ENCODE data around the gene APBB2.

DNA sequence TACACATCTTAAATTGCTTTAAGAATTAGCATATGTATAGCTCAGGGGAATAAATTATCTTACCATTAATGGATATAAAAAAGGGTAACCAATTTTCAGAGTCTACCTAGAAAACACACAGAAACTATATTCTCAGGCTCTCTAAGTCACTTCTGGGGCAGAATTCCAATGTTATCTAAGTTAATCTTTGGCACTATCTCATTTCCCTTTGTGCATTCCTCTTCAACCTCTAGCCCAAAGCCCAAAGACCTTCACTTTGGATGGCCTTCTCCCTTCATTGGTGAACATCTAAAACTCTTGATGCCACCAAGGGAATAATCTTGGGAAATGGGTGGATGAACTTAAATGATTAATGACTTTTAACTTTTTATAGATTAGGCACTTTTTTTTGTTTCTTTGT lies 108.3 kb downstream of the APBB2 start:
- TF ChIP-seq, protein P1, sequence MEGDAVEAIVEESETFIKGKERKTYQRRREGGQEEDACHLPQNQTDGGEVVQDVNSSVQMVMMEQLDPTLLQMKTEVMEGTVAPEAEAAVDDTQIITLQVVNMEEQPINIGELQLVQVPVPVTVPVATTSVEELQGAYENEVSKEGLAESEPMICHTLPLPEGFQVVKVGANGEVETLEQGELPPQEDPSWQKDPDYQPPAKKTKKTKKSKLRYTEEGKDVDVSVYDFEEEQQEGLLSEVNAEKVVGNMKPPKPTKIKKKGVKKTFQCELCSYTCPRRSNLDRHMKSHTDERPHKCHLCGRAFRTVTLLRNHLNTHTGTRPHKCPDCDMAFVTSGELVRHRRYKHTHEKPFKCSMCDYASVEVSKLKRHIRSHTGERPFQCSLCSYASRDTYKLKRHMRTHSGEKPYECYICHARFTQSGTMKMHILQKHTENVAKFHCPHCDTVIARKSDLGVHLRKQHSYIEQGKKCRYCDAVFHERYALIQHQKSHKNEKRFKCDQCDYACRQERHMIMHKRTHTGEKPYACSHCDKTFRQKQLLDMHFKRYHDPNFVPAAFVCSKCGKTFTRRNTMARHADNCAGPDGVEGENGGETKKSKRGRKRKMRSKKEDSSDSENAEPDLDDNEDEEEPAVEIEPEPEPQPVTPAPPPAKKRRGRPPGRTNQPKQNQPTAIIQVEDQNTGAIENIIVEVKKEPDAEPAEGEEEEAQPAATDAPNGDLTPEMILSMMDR (IDR thresholded peaks at IDR 0.05), result no peak
- no peak for TF ChIP-seq POLR2A (IDR thresholded peaks at IDR 0.05)
